Mucosa of gallbladder (tissue), 1 donor: ENCODE data around the gene CDH4. TPM values are rescaled to one million over a fixed set of nuclear protein-coding genes. Genes with fewer than 3 reads are reported as not detected.

Source experiments
- DNase-seq: peaks from one replicate; pipeline ENCODE4 v3.0.0-alpha.2; 2020; ENCODE audit warnings: low spot score
- total RNA-seq: library from RNA; stranded (reverse); gene quantifications from one replicate; pipeline ENCODE4 v1.2.1, GENCODE V29; 2021
- donor health status: DM: no; HTN: no; CAD: no.

CDH4 gene
- total RNA-seq, 1 donor from 2014 or later, result 3.5 TPM

- DNase-seq, result no peak
These were observed 494.7 kb downstream of the CDH4 start for GRCh38 chr20:61746781-61747180.

- DNase-seq, result no peak
These were observed 496.3 kb downstream of the CDH4 start for GRCh38 chr20:61748376-61748775.

GRCh38 chr20:61749406-61750075, 497.5 kb downstream of the CDH4 start:
- no peak for DNase-seq

- no peak for DNase-seq
These were observed 498.0 kb downstream of the CDH4 start for GRCh38 chr20:61750093-61750492.

GRCh38 chr20:61752576-61752975, 500.5 kb downstream of the CDH4 start:
- DNase-seq, result no peak

- no peak for DNase-seq
These were observed 501.4 kb downstream of the CDH4 start for GRCh38 chr20:61753316-61753942.

GRCh38 chr20:61753987-61754956, 502.2 kb downstream of the CDH4 start:
- no peak for DNase-seq

- no peak for DNase-seq
These were observed 503.1 kb downstream of the CDH4 start for GRCh38 chr20:61754976-61755778.

- no peak for DNase-seq
These were observed 504.1 kb downstream of the CDH4 start for GRCh38 chr20:61755971-61756845.

GRCh38 chr20:61756966-61757677, 505.1 kb downstream of the CDH4 start:
- no peak for DNase-seq

GRCh38 chr20:61757678-61758563, 505.9 kb downstream of the CDH4 start:
- DNase-seq, result no peak

- no peak for DNase-seq
These were observed 506.6 kb downstream of the CDH4 start for GRCh38 chr20:61758564-61759200.

GRCh38 chr20:61759286-61760065, 507.4 kb downstream of the CDH4 start:
- no peak for DNase-seq

GRCh38 chr20:61760321-61760720, 508.3 kb downstream of the CDH4 start:
- DNase-seq, result no peak

GRCh38 chr20:61760731-61761130, 508.7 kb downstream of the CDH4 start:
- DNase-seq, result no peak

- DNase-seq, result no peak
These were observed 509.5 kb downstream of the CDH4 start for GRCh38 chr20:61761453-61762166.

- DNase-seq, result no peak
These were observed 510.2 kb downstream of the CDH4 start for GRCh38 chr20:61762167-61762710.
